HepG2 (cell line): ENCODE results near the gene SLC24A4. TPM values are rescaled to one million over a fixed set of nuclear protein-coding genes. Genes with fewer than 3 reads are reported as not detected.

Experiments used
- ATAC-seq: fragments of 200-7000 bp; cut with Tn5 transposase; 3 replicates; pipeline ENCODE4 v1.9.1; 2020; ENCODE audit warnings: mild to moderate bottlenecking, moderate library complexity
- BruUV-seq: library from RNA; stranded (reverse); fragments of 400-500 nt; replicated peaks from 2 replicates; lab custom pipeline; 2021; lab: Mats Ljungman, UMichigan
- CTCF ChIA-PET: fragments of 300-600 bp; formaldehyde crosslinking; extraction: SDS; loops from one replicate; lab custom pipeline; 2021; ENCODE audit warnings: low total read pairs, inconsistent platforms, low intra/inter-chr PET ratio; lab: Yijun Ruan, JAX
- POLR2A ChIA-PET: fragments of 350-600 bp; sonication (Branson Sonifier 250); formaldehyde crosslinking; loops from one replicate; lab custom pipeline; 2020; ENCODE audit warnings: antibody characterized with exemption, inconsistent platforms; lab: Yijun Ruan, JAX
- DNase-seq: peaks from one replicate; pipeline ENCODE4 v3.0.0-alpha.2; 2015; ENCODE audit warnings: low spot score
- FAIRE-seq: peaks from 3 replicates; lab custom pipeline; 2011; peaks lifted over from hg19 to GRCh38; lab: Jason Lieb, UNC
- H2AFZ ChIP-seq: one replicate; pipeline ENCODE4 v1.6.1; 2011; ENCODE audit warnings: low read length, inconsistent platforms
- H3K27ac ChIP-seq: fragments of 300-600 bp; 3 replicates; pipeline ENCODE4 v1.8.0; 2011; ENCODE audit warnings: mixed run types, mild to moderate bottlenecking, mixed read lengths, low read length, inconsistent platforms; ENCODE audit not compliant: insufficient read depth; ENCODE audit errors: extremely low read length
- H3K27me3 ChIP-seq, 2 experiments: fragments of 200-600 bp in 1 of 2; 2 replicates in 1 of 2; 3 replicates in 1 of 2; pipeline versions ENCODE4 v1.6.0 to v1.8.0; 2011; ENCODE audit warnings: low read length in 2 of 2, mild to moderate bottlenecking in 2 of 2, moderate library complexity in 2 of 2, inconsistent platforms in 1 of 2; ENCODE audit not compliant: insufficient read depth in 2 of 2, control insufficient read depth in 1 of 2
- H3K36me3 ChIP-seq, 2 experiments: fragments of 200-600 bp in 1 of 2; replicated peaks in 1 of 2; 2 replicates in 1 of 2; 3 replicates in 1 of 2; pipeline versions ENCODE4 v1.5.1 to v1.8.0; 2011; ENCODE audit warnings: low read length in 2 of 2, inconsistent platforms in 1 of 2; ENCODE audit not compliant: insufficient read depth in 2 of 2, control insufficient read depth in 1 of 2
- H3K4me1 ChIP-seq: 2 replicates; pipeline ENCODE4 v1.5.1; 2012; ENCODE audit warnings: low read length, inconsistent platforms; ENCODE audit not compliant: insufficient read depth
- H3K4me2 ChIP-seq: 2 replicates; pipeline ENCODE4 v1.6.0; 2011; ENCODE audit warnings: low read depth, low read length, inconsistent platforms
- H3K4me3 ChIP-seq, 3 experiments: fragments of 200-600 bp in 1 of 3; sonication (generic), shearing (Covaris generic) in 1 of 3; replicated peaks in 1 of 3; 2 replicates each; pipeline ENCODE4 v1.5.1; 2011 to 2016; ENCODE audit warnings: low read length in 3 of 3, inconsistent platforms in 2 of 3, low read depth in 2 of 3, mild to moderate bottlenecking in 2 of 3, control low read depth in 1 of 3, mixed read lengths in 1 of 3; ENCODE audit not compliant: insufficient read depth in 1 of 3
- H3K79me2 ChIP-seq: one replicate; pipeline ENCODE4 v1.6.1; 2011; ENCODE audit warnings: low read length, inconsistent platforms; ENCODE audit not compliant: insufficient read depth
- H3K9ac ChIP-seq: 2 replicates; pipeline ENCODE4 v1.6.0; 2011; ENCODE audit warnings: mild to moderate bottlenecking, low read depth, low read length, inconsistent platforms; ENCODE audit not compliant: insufficient read depth
- H3K9me3 ChIP-seq: 2 replicates; pipeline ENCODE4 v1.5.1; 2012; ENCODE audit warnings: mild to moderate bottlenecking, low read length
- H4K20me1 ChIP-seq: 2 replicates; pipeline ENCODE4 v1.6.0; 2011; ENCODE audit warnings: inconsistent platforms, mild to moderate bottlenecking, low read length, moderate library complexity; ENCODE audit not compliant: insufficient read depth
- EHMT2 ChIP-seq: fragments of 200-600 bp; sonication (generic); IDR thresholded peaks from 2 replicates; pipeline ENCODE4 v1.7.0; 2017; ENCODE audit warnings: antibody characterized with exemption, low read depth, low read length, borderline replicate concordance
- HHEX ChIP-seq: IDR thresholded peaks from 2 replicates; pipeline ENCODE4 v1.6.1; 2016; ENCODE audit warnings: control low read depth
- MAZ ChIP-seq, 2 experiments: sonication (generic) in 1 of 2; formaldehyde crosslinking in 1 of 2; IDR thresholded peaks; 2 replicates each; pipeline versions ENCODE4 v1.5.0 to v1.6.1; 2012 to 2020; ENCODE audit warnings: low read depth in 2 of 2, mild to moderate bottlenecking in 2 of 2, borderline replicate concordance in 1 of 2, improper control_type of control experiment in 1 of 2, low read length in 1 of 2, missing genetic modification reagents in 1 of 2, moderate library complexity in 1 of 2
- STAG1 ChIP-seq: sonication (generic); formaldehyde crosslinking; IDR thresholded peaks from 2 replicates; pipeline ENCODE4 v1.4.0; 2020; ENCODE audit warnings: missing genetic modification reagents
- ZFP1 ChIP-seq: IDR thresholded peaks from 2 replicates; pipeline ENCODE4 v1.6.1; 2016
- ZKSCAN1 ChIP-seq: fragments of 150-350 bp; IDR thresholded peaks from 2 replicates; pipeline ENCODE4 v1.6.1; 2014; ENCODE audit warnings: low read length
- ZMYM3 ChIP-seq: sonication (generic); formaldehyde crosslinking; IDR thresholded peaks from 2 replicates; pipeline ENCODE4 v1.5.1; 2020; ENCODE audit warnings: mild to moderate bottlenecking, missing genetic modification reagents
- ZNF274 ChIP-seq: sonication (generic); formaldehyde crosslinking; IDR thresholded peaks from 2 replicates; pipeline ENCODE4 v1.5.1; 2020; ENCODE audit warnings: mild to moderate bottlenecking, missing genetic modification reagents
- WGBS: methylation state at CpG from one replicate; pipeline ENCODE4 v1.1.6; 2017; ENCODE audit warnings: low lambda C conversion rate; 5-methylcytosine and 5-hydroxymethylcytosine counted together
- in situ Hi-C: cut with HindIII; loops from 2 replicates; pipeline ENCODE4 v1.10.0; 2017; ENCODE audit warnings: low pct_unique_long_range_greater_than_20kb; ENCODE audit not compliant: extremely low pct_ligation_motif_present
- intact Hi-C: fragments of 100-400 bp; cut with micrococcal nuclease; formaldehyde crosslinking; loops from one replicate; pipeline ENCODE4 v1.10.0; 2022; ENCODE audit not compliant: unreplicated experiment
- polyA plus RNA-seq, 8 experiments: library from polyadenylated mRNA; depleted of rRNA in 3 of 8; stranded (reverse) in 7 of 8; unstranded in 1 of 8; fragments of >200 nt; fragmentation: Illumina TruSeq in 4 of 8; extraction: Trizol in 4 of 8; gene quantifications; 2 replicates each; pipeline versions ENCODE4 v1.2.1 to v1.2.3, GENCODE V29; 2011 to 2016; ENCODE audit warnings: low read depth in 4 of 8, missing spikeins in 1 of 8, mixed read lengths in 1 of 8; ENCODE audit not compliant: insufficient read depth in 1 of 8
- total RNA-seq, 5 experiments: library from RNA; depleted of rRNA; stranded (reverse); fragments of >200 nt; fragmentation: Illumina TruSeq; extraction: Trizol; gene quantifications; 2 replicates each; pipeline ENCODE4 v1.2.3, GENCODE V29; 2016; ENCODE audit warnings: low read depth in 1 of 5
- TF ChIP-seq, protein P1 (sequence below): sonication (generic); formaldehyde crosslinking; IDR thresholded peaks from 2 replicates; pipeline ENCODE4 v1.4.0; 2020; ENCODE audit warnings: missing genetic modification reagents, borderline replicate concordance

SLC24A4 gene
- total and polyA plus RNA-seq, 2 of the 13 experiments (the other 11 are each of a cell fraction or from before 2014, with no cell fraction given), result not detected

DNA sequence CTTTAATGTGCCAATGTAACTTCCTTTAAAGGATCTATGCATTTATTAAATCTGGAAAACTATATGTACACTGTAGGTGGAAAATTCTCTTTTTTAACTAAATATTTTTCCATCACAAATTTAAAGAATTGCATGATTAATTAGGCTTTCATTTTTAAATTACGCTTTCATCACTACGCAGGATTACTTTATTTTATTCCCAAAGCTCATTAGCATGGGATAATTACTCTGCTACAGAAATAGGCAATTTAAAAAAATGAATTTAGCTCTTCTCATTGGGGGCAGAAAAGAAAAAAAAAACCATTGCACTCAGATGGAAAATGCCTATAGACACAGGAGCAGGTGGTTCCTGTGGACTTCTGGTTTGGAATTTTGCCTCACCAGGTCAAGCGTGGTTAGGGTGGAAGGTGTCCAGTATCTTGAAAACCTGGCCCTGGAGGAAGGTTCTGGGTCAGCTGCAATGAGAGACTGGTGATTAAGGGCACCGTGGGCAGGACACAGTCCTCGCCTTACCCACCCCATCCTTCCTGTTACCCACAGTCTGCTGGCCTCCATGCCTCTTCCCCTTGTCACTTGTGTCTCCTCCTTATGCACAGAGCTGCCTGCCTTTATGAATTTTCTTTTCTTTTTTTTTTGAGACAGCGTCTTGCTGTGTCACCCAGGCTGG is 173.4 kb downstream of the SLC24A4 start (continued):
- TF ChIP-seq, protein P1, sequence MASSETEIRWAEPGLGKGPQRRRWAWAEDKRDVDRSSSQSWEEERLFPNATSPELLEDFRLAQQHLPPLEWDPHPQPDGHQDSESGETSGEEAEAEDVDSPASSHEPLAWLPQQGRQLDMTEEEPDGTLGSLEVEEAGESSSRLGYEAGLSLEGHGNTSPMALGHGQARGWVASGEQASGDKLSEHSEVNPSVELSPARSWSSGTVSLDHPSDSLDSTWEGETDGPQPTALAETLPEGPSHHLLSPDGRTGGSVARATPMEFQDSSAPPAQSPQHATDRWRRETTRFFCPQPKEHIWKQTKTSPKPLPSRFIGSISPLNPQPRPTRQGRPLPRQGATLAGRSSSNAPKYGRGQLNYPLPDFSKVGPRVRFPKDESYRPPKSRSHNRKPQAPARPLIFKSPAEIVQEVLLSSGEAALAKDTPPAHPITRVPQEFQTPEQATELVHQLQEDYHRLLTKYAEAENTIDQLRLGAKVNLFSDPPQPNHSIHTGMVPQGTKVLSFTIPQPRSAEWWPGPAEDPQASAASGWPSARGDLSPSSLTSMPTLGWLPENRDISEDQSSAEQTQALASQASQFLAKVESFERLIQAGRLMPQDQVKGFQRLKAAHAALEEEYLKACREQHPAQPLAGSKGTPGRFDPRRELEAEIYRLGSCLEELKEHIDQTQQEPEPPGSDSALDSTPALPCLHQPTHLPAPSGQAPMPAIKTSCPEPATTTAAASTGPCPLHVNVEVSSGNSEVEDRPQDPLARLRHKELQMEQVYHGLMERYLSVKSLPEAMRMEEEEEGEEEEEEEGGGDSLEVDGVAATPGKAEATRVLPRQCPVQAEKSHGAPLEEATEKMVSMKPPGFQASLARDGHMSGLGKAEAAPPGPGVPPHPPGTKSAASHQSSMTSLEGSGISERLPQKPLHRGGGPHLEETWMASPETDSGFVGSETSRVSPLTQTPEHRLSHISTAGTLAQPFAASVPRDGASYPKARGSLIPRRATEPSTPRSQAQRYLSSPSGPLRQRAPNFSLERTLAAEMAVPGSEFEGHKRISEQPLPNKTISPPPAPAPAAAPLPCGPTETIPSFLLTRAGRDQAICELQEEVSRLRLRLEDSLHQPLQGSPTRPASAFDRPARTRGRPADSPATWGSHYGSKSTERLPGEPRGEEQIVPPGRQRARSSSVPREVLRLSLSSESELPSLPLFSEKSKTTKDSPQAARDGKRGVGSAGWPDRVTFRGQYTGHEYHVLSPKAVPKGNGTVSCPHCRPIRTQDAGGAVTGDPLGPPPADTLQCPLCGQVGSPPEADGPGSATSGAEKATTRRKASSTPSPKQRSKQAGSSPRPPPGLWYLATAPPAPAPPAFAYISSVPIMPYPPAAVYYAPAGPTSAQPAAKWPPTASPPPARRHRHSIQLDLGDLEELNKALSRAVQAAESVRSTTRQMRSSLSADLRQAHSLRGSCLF, result no peak
- TF ChIP-seq STAG1 (CRISPR knock-in tag) (no peak), ZFP1 (CRISPR knock-in tag) (no peak), HHEX (CRISPR knock-in tag) (no peak), ZKSCAN1 (no peak), EHMT2 (no peak)

DNA sequence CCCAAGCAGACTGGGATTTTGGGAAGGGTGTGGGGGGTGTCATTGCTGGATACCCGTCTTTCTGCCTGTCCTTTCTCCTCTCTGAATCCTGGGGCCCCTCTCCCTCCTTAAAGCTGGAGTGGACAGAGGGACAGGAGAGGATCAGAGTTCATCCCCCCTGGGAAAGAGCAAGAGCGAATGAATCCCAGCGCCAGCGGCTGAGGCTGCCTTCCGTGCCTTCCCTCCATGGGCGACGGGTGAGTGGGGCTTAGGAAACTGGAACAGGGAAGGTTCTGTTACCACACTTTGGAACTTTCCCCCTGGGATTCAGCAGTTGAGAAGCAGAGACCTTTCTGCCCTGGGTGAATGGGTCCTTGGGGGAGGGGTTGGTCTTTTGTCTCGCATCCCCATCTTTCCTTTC is 174.4 kb downstream of the SLC24A4 start:
- Histone ChIP-seq H4K20me1 (no peaks in the 10 kb centered on the region), H3K79me2 (no peaks in the 10 kb centered on the region), H3K27ac (no peak overlapping the region), H3K9ac (no peak overlapping the region), H2AFZ (no peak overlapping the region), H3K27me3 (peaks cover 0 to 7% of the 10 kb centered on the region in 2 experiments; a peak in 2 of 5 replicates), H3K4me2 (peak overlapping the region; percentile 40; the same call in 1 of the 2 replicates), H3K9me3 (no peaks in the 10 kb centered on the region), H3K4me3 (peak overlapping the region in 1 of 3 experiments; percentile 17; a peak in 1 of 6 replicates), H3K4me1 (peaks cover 37% of the 10 kb centered on the region), H3K36me3 (no peaks in the 10 kb centered on the region)
- ChIA-PET CTCF (no interaction called here), POLR2A (no interaction called here)
- BruUV-seq, result no TSS peak
- no peak for TF ChIP-seq MAZ (IDR thresholded peaks at IDR 0.05; ENCODE audit: borderline replicate concordance, low read depth, low read length)
- 0 out of 2 replicates have a peak, but pooled peaks have one; percentile 25 for TF ChIP-seq MAZ (CRISPR knock-in tag; IDR thresholded peaks at IDR 0.05; ENCODE audit: low read depth)
- no peak for TF ChIP-seq ZNF274 (CRISPR knock-in tag)
- TF ChIP-seq ZMYM3 (CRISPR knock-in tag), result no peak
- ATAC-seq (0 out of 3 replicates have a peak, but pooled peaks have one; percentile 16), DNase-seq (no peak), FAIRE-seq (no peak)
- 5% methylated on average over 7 of the region's 8 CpGs for WGBS
- intact Hi-C loops (no loop called here), in situ Hi-C loops (no loop called here)
